SH-SY5Y (cell line): Measurements from ENCODE around the gene ST3GAL4.

Source experiments
- GATA2 ChIP-seq: IDR thresholded peaks from 2 replicates; pipeline ENCODE4 v1.6.1; 2011; ENCODE audit warnings: mild to moderate bottlenecking, low read depth, low read length
- GATA3 ChIP-seq: IDR thresholded peaks from 2 replicates; pipeline ENCODE4 v1.6.1; 2011; ENCODE audit warnings: low read depth, mild to moderate bottlenecking, low read length, moderate library complexity

GRCh38 chr11:126371595-126371994 lies 16.1 kb downstream of the ST3GAL4 start:
- no peak for TF ChIP-seq GATA3
- TF ChIP-seq GATA2: no peak
